ENCODE results near the gene RFX4.

Gene RFX4

GRCh38 chr12:106590601-106591000, 7.8 kb downstream of the RFX4 start:
- in situ Hi-C loops (cut with MboI; ENCODE audit: low pct_unique_long_range_greater_than_20kb, low sequenced_read_pairs, unreplicated experiment): no loop called here
- no peak for DNase-seq (ENCODE audit: low spot score)
- TF ChIP-seq CTCF (IDR thresholded peaks at IDR 0.05; ENCODE audit: extremely low read depth, insufficient read depth, missing control alignments): no peak

GRCh38 chr12:106594447-106594846, 11.6 kb downstream of the RFX4 start:
- no peak for TF ChIP-seq CTCF (IDR thresholded peaks at IDR 0.05; ENCODE audit: extremely low read depth, insufficient read depth, missing control alignments)
- no peak for DNase-seq (ENCODE audit: low spot score)
- in situ Hi-C loops (cut with MboI; ENCODE audit: low pct_unique_long_range_greater_than_20kb, low sequenced_read_pairs, unreplicated experiment): no loop called here

- in situ Hi-C loops (cut with MboI; ENCODE audit: low pct_unique_long_range_greater_than_20kb, low sequenced_read_pairs, unreplicated experiment): no loop called here
- TF ChIP-seq CTCF (IDR thresholded peaks at IDR 0.05; ENCODE audit: extremely low read depth, insufficient read depth, missing control alignments): no peak
- no peak for DNase-seq (ENCODE audit: low spot score)
Observed at GRCh38 chr12:106595268-106595667, 12.5 kb downstream of the RFX4 start.

- DNase-seq (ENCODE audit: low spot score): no peak
- no peak for TF ChIP-seq CTCF (IDR thresholded peaks at IDR 0.05; ENCODE audit: extremely low read depth, insufficient read depth, missing control alignments)
- in situ Hi-C loops (cut with MboI; ENCODE audit: low pct_unique_long_range_greater_than_20kb, low sequenced_read_pairs, unreplicated experiment): no loop called here
Observed at GRCh38 chr12:106598003-106598402, 15.2 kb downstream of the RFX4 start.

- DNase-seq (ENCODE audit: low spot score): no peak
- in situ Hi-C loops (cut with MboI; ENCODE audit: low pct_unique_long_range_greater_than_20kb, low sequenced_read_pairs, unreplicated experiment): no loop called here
- no peak for TF ChIP-seq CTCF (IDR thresholded peaks at IDR 0.05; ENCODE audit: extremely low read depth, insufficient read depth, missing control alignments)
Observed at GRCh38 chr12:106599302-106599701, 16.5 kb downstream of the RFX4 start.

- in situ Hi-C loops (cut with MboI; ENCODE audit: low pct_unique_long_range_greater_than_20kb, low sequenced_read_pairs, unreplicated experiment): no loop called here
- DNase-seq (ENCODE audit: low spot score): no peak
- no peak for TF ChIP-seq CTCF (IDR thresholded peaks at IDR 0.05; ENCODE audit: extremely low read depth, insufficient read depth, missing control alignments)
Observed at GRCh38 chr12:106600503-106600902, 17.7 kb downstream of the RFX4 start.

GRCh38 chr12:106601031-106601430, 18.2 kb downstream of the RFX4 start:
- no peak for TF ChIP-seq CTCF (IDR thresholded peaks at IDR 0.05; ENCODE audit: extremely low read depth, insufficient read depth, missing control alignments)
- DNase-seq (ENCODE audit: low spot score): no peak
- in situ Hi-C loops (cut with MboI; ENCODE audit: low pct_unique_long_range_greater_than_20kb, low sequenced_read_pairs, unreplicated experiment): no loop called here

Data from GM13977 (cell line).